Measurements from ENCODE around the gene KRTAP10-4.
A peak's percentile ranks its signal among the peaks of the same experiment; 100 is the strongest.

Gene KRTAP10-4

DNA sequence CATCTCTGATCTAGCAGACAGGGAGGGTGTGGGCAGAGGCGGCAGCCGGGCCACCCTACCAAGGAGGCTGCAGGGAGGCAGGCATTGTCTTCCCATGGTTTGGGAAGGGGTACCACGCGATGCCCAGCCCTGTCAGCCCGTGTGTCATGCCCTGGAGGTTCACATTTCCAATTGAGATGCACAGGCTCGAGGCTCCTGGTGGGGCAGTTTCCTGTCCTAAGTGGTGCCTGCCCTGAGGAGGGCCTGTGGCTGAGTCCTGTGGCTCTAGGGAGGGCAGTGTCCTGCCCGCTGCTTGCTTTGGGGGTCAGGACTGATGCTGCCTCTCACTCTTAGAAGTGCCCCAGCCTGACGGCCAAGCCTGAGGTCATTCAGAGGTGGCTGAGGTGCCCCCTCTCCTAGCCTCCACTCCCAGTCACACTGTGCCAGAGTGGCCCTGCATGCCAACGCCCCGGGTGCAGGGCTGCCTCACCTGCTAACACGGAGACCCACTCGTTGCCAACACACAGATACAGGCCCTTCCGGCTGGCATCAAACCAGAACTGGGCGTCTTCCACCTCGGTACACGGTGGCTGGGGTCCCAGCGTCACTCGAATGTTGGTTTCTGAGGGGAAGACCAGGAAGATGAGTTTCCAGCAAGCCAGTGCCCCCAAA, 45.4 kb upstream of the KRTAP10-4 start:
- in situ Hi-C loops (cut with MboI; ENCODE audit: low sequenced_read_pairs, unreplicated experiment): no loop called here
- peak; percentile 12 for DNase-seq (ENCODE audit: low spot score)
- TF ChIP-seq, protein P1, sequence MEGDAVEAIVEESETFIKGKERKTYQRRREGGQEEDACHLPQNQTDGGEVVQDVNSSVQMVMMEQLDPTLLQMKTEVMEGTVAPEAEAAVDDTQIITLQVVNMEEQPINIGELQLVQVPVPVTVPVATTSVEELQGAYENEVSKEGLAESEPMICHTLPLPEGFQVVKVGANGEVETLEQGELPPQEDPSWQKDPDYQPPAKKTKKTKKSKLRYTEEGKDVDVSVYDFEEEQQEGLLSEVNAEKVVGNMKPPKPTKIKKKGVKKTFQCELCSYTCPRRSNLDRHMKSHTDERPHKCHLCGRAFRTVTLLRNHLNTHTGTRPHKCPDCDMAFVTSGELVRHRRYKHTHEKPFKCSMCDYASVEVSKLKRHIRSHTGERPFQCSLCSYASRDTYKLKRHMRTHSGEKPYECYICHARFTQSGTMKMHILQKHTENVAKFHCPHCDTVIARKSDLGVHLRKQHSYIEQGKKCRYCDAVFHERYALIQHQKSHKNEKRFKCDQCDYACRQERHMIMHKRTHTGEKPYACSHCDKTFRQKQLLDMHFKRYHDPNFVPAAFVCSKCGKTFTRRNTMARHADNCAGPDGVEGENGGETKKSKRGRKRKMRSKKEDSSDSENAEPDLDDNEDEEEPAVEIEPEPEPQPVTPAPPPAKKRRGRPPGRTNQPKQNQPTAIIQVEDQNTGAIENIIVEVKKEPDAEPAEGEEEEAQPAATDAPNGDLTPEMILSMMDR (IDR thresholded peaks at IDR 0.05; ENCODE audit: borderline replicate concordance, control extremely low read depth, extremely low read depth, insufficient read depth, missing control alignments): no peak

DNA sequence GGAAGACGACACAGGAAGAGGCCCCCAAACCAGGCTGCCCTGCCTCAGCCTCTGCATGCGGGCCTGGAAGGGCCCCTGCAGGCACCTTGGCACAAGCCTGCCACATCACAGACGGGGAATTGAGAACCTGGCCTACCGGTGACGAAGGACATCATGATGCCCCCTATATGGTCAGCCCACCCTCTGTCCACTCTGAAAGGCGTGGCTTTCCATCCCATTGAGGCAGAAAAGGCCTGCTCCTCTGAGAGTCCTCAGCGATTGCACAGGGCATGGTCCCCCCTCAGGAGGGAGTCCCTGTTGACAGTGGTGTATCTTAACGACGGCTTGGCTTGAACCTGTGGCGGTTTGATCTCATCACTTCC, 44.9 kb upstream of the KRTAP10-4 start:
- TF ChIP-seq, protein P1 (IDR thresholded peaks at IDR 0.05; ENCODE audit: borderline replicate concordance, control extremely low read depth, extremely low read depth, insufficient read depth, missing control alignments): no peak
- no peak for DNase-seq (ENCODE audit: low spot score)
- in situ Hi-C loops (cut with MboI; ENCODE audit: low sequenced_read_pairs, unreplicated experiment): no loop called here

DNA sequence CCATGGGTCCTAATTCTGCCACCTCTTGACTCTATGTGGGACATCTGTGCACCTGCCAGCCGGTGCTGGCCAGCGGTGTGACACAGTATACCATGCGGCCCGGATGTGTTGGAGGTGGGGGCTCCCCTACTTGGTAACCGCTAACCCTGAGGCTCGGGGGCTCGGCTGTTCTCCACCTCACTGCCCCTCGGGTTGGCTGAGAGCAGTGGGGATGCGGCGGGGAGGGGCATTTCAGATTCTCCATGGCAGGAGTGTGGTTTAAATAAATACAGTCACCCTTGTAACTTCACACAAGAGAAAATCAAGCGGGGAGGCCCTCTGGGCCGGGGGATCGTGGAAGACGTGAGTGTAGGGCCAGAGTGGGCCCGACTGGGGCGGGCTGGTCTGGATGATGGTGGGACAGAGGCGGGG, 44.5 kb upstream of the KRTAP10-4 start:
- TF ChIP-seq, protein P1 (IDR thresholded peaks at IDR 0.05; ENCODE audit: borderline replicate concordance, control extremely low read depth, extremely low read depth, insufficient read depth, missing control alignments): no peak
- in situ Hi-C loops (cut with MboI; ENCODE audit: low sequenced_read_pairs, unreplicated experiment): no loop called here
- no peak for DNase-seq (ENCODE audit: low spot score)

DNA sequence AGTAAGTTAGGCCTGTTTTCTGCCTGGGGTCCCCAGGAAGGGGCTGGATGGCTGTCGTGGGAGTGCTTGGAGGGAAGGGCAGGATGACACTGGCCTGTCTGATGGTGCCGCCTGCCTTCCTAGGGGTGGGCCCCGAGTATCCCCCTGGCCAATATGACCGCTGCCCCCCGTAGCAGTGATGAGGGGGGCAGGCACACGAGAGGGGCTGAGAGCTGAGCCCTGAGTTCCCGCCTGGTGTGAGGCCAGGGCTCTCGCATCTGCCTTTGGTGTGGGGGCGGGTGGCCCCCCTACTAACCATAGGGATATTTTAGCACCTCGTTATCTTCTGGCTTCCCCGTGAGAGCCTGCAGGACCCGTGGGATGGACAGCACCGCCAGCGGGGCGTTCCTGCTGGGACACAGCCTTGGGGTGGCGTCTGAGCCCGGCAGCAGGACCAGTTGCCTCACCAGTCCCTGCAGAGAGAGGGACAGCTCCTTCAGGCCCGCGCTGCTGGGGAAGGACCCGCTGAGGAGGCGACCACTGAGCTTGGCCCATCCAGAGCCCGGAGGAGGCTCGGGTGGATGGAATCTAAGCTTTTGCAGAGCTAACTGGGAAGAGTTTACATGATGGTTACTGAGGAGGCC, 43.9 kb upstream of the KRTAP10-4 start:
- TF ChIP-seq, protein P1 (IDR thresholded peaks at IDR 0.05; ENCODE audit: borderline replicate concordance, control extremely low read depth, extremely low read depth, insufficient read depth, missing control alignments): no peak
- DNase-seq (ENCODE audit: low spot score): peak; percentile 35
- in situ Hi-C loops (cut with MboI; ENCODE audit: low sequenced_read_pairs, unreplicated experiment): no loop called here

DNA sequence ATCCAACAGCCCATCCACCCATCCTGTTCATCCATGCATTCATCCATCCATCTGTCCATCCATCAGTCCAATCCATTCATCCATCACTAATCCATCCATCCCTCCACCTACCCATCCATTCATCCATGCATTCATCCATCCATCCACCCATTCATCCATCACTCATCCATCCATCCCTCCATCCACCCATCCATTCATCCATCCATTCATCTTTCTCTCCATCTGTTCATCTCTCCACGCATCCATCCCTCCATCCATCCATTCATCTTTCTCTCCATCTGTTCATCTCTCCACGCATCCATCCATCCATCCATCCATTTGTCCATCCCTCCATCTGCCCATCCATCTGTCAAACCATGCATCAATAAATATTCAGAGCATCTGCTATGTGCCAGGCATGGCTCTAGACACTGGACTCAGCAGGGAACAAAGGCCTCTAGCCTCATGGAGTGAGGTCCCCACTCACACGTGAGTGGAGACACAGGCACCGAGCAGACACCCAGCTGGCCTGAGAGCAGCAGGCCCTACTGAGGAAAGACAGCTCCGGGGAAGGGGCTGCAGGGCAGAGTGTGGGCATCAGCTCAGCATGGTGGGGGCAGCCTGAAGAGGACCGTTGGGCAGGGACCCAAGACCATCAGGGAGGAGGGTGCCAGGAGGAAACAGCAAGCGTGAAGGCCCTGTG, 43.2 kb upstream of the KRTAP10-4 start:
- peak; percentile 18 for DNase-seq (ENCODE audit: low spot score)
- in situ Hi-C loops (cut with MboI; ENCODE audit: low sequenced_read_pairs, unreplicated experiment): no loop called here
- TF ChIP-seq, protein P1 (IDR thresholded peaks at IDR 0.05; ENCODE audit: borderline replicate concordance, control extremely low read depth, extremely low read depth, insufficient read depth, missing control alignments): no peak

DNA sequence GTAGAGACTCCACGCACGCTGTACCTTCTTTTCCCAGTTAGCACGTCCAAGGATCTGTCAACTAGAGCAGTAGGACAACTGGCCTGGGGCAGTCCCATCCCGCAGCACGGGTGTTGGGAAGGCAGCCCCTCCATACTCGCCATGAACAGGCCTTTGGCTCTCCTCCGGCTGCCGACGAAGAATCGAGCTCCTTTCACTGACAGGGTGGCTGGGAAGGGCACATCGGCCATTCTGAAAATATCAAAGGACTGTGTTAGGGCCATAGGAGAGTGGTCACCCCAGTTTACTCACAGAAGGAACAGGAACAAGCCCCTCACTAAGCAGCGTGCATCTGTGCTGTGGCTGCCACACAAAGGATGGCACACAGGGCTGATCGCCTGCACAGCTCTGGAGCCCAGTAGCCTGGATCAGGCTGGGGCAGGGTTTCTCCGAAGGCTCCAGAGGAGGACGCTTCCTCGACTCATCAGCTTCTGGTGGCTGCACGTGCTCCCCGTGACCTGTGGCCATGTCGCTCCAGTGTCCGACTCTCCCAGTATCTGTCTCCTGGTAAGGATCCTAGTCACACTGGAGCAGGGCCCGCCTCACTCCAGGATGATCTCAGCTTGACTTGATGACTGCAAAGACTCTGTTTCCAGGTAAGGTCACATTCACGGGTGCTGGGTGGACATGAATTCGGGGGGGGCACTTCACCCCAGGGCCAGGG, 42.5 kb upstream of the KRTAP10-4 start:
- in situ Hi-C loops (cut with MboI; ENCODE audit: low sequenced_read_pairs, unreplicated experiment): no loop called here
- DNase-seq (ENCODE audit: low spot score): no peak
- TF ChIP-seq, protein P1 (IDR thresholded peaks at IDR 0.05; ENCODE audit: borderline replicate concordance, control extremely low read depth, extremely low read depth, insufficient read depth, missing control alignments): no peak
